GM21825 (cell line): ENCODE measurements around the gene REV1.
"Not testable (repeated sequence)": the region's sequence is repeated elsewhere in the genome, so short reads cannot be mapped to it uniquely, and the experiment has no call there.

ENCODE experiments used
- ATAC-seq: cut with Tn5 transposase; IDR thresholded peaks from one replicate; pipeline ENCODE4 v1.9.1; 2021; ENCODE audit warnings: mild to moderate bottlenecking, moderate library complexity; ENCODE audit not compliant: unreplicated experiment

The REV1 gene

DNA sequence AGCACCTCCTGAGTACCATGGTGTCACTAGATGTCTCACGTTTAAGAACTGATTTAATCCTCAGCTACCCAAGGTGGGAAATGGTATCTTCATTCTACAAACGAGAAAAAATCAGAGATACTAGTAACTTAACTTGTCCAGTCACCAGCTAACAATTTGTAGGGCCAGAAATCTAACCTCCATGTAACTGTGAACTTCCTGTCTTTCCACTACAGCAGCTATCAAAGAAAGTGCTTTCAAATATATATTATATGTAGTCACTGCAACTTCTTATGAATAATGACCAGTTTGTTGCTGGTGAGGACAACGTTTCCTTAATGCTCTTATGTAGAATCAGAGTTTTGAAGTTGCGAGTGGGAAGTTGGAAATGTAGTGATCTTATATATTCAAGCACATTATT, 1.9 kb downstream of the REV1 start:
- no peak for ATAC-seq

DNA sequence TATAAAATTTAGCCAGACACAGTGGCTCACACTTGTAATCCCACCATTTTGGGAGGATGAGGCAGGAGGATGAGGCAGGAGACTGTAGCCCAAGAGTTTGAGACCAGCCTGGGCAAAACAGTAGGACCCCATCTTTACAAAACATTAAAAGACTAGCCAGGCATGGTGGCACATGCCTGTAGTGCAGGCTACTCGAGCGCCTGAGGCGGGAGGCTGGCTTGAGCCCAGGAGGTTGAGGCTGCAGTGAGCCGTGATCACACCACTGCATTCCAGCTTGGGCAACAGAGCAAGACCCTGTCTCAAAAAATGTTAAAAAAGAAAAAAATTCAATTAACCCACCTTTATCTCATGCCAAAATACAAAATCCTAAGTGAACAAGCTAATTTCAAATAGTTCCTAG, 4.0 kb downstream of the REV1 start:
- no peak for ATAC-seq

DNA sequence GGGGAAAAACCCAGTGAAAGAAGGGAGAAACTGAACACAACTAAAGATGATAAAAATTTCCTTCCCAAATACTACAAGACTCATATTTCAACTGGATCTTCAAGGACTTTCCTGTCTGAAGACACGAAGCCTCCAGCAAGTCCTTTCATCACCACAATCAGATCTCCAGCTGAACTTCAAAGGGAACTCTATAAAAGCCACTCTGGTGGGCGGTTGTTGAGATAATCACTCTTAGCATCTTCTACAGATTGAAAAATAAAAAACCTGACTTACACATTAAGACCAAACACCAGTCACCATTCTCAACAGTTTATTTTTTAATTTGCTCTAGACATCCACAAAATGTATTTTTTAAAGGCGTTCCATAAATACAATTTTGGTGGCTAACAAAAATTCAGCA, 4.4 kb downstream of the REV1 start:
- ATAC-seq: no peak

DNA sequence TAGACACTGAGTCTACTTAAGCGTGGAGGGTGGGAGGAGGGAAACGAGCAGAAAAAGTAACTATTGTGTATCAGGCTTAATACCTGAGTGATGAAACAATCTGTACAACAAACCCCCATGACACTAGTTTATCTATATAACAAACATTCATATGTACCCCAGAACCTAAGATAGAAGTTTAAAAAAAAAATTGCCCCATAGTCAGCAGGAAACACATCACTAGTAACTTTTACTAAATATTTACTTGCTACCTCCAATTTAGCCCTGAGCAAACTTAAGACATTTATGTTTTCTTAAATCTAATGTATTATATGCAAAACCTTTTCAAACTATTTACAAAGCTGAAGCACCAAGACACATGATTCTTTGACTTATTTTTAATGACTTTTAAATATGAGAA, 5.6 kb downstream of the REV1 start:
- ATAC-seq: no peak

DNA sequence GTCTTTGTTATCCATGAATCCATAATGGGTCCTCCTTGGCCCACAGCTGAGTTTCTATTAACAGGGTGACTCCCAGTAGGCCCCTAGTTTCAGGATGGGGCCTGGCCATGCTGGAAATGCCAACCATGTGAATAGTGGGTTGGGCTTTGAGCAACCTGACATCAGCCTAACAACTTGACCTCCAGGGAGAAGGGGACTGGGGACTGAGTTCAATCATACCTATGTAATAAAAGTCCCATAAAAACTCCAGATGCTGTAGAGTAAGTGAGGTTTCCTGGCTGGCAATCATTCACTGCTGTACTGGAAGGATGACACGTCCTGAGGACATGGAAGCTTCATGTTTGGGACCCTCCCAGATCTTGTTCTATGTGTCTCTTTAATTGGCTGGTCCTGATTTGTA, 7.9 kb downstream of the REV1 start:
- ATAC-seq: no peak

DNA sequence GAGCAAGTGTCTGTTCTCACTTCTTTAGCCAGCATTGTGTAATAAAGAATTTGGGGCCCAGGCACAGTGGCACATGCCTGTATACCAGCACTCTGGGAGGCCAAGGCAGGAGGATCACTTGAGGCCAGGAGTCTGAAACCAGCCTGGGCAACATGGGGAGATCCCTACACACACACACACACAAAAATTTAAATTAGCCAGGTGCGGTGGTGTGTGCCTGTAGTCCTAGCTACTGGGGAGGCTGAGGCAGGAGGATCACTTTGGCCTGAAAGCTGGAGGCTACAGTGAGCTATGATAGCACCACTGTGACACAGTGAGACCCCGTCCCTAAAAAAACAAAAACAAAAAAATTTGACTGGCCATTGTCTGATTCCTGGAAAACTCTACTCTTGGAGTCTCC, 8.3 kb downstream of the REV1 start:
- ATAC-seq: no peak

DNA sequence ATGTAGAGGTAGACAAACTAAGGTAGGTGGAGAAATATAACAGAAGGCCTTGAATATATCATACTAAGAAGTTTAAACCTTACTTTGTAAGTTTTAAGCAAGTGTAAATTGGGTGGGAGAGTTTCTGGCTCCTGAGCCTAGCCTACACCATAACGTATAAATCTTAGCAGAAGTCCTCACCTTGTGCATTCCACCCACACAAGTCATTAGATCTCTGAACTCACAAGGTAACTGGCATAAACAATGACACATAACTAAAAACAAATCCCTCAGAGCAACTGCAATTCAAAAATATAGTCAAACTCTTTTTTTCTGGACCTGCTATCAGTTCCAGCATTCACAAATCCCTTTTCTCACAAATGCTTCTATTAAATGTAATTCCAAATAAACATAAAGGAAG, 9.4 kb downstream of the REV1 start:
- no peak for ATAC-seq

DNA sequence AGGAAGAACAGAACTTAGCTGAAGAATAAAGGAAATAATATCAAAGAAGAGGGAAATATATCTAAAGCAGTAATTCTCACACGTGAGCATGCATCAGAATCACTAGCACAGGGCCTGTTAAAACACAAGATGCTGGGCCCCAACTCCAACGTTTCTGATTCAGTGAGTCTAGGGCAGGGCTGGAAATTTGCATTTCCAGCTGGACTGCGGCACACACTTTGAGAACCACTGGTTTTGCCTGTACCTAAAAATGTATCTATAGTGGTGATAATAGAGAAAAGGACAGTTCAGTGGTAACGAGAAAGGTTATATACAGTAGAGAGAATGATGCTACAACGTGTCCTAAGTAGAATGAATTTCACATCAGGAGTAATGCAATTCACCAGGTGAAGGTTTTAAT, 11.2 kb downstream of the REV1 start:
- ATAC-seq: no peak

DNA sequence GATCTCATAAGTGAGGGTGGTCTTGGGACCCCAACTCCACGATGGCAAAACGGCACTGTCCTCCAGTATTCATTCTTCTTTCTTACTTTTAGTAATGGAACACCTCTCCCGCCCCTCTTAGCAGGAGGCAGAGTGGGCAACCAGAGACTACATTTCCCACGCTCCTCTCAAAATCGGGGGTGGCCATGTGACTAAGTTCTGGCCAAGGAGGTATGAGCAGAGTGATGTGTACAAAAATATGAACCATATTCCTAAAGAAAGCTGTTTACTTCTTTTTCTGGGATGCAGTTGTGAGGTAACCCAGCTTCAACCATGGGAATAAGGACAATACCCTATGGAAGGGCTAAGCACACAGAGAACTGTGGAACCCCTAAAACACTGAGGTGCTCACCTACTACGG, 12.8 kb downstream of the REV1 start:
- ATAC-seq: no peak

DNA sequence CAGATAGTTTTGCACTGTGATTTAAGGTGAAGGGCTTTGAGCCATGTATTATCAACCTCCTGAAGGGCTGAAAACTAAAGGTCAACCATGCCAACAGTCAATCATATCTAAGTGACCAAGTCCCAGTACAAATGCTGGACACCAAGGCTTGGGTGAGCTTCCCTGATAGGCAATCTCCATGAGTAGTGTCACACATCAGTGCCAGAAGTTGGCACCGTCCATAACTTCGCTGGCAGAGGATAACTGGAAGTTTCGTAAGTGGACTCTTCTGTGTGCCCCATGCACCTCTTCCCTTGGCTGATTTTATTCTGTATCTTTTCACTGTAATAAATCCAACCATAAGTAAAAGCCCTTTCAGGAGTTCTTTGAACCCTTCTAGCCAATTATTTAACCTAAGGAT, 13.2 kb downstream of the REV1 start:
- no peak for ATAC-seq

DNA sequence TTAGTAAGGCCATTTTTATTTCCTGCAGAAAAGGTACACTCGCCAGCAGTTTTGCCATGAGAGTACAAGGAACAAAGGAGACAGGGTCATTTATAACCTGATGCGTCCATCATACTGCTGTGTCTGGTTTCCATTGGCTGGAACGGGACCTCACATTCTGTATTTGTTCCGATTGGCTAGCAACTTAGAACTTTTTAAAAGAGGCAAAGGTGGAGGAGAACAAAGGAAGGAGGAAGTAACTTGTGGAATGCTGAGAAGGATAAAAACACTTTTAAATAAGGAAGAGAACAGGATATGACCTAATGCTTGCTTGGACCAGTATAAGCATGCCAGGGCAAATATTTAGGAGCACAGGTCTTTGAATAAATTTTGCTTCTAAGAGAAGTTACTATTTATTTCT, 14.7 kb downstream of the REV1 start:
- ATAC-seq: not testable (repeated sequence)

DNA sequence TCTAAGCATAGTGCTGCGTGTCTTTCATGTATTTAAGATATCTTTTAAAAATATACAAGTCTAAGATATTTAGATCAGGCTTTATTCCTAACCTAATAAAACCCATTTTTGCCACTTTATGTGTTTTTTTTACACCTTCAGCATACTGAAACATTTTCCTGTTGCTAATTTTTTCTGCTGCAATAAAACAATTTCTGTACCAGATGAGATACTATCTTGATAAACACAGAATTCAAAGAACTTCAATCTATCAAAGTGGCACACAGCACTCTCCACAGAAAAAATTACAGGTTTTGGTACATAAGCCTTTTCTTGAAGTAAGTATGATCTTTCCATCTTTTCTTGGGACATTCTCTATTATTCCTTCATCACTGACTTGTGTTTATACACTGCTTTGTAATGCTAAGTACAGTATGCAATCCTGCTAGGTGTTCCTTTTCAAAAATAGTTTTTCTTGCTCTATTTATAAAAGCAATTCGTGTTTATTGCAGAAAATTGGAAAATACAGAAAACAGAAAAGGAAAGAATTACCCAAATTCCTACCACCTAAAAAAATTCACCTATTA, 16.2 kb downstream of the REV1 start:
- ATAC-seq: no peak

DNA sequence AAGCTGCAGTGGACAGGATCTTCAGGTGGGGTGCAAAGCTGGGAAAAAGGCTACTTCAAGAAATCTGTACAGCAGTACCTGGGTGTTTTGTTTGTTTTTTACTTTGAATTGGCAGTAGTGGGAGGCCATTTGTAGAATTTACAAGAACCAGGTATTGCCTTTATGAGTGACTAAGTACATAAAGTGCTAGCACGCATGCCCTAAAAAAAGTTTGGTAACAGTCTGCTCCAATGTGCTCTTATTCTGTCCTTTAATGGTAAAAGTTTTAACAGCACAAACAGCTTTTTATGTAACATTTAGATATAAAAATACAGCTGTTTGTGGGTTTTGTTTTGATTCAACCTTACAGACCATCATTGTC, 17.2 kb downstream of the REV1 start:
- no peak for ATAC-seq

DNA sequence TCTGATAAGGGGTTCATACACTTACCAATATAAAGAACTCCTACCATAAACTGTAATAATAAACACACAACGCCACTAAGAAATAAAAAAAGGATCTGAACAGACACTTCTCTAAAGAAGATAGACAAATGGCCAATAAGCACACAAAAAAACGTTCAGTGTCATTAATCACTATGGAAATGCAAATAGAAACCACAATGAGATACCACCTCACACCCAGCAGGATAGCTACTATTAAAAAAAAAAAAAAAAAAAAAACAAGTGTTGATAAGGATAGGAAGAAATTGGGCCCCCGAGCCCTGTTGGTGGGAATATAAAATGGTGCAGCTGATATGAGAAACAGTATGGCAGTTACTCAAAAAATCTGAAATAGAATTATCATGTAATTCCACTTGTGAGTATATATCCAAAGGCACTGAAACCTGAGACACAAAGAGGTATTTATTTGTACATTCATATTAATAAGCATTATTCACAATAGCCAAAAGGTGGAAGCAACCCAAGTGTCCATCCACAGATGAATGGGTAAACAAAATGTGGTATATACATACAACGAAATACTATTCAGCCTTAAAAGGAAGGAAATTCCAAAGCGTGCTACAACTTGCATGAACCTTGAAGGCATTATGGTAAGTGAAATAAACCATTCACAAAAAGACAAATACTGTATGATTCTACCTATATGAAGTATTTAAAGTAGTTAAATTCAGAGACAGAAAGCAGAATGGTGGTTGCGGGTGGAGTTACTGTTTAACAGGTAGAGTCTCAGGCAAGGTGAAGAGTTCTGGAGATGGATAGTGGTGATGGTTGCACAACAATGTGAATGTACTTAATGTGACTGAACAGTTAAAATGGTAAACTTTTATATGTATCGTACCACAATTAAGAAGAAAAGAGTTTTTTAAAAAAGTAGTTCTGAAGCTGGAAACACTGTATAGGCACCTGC, 17.9 kb downstream of the REV1 start:
- ATAC-seq: no peak

DNA sequence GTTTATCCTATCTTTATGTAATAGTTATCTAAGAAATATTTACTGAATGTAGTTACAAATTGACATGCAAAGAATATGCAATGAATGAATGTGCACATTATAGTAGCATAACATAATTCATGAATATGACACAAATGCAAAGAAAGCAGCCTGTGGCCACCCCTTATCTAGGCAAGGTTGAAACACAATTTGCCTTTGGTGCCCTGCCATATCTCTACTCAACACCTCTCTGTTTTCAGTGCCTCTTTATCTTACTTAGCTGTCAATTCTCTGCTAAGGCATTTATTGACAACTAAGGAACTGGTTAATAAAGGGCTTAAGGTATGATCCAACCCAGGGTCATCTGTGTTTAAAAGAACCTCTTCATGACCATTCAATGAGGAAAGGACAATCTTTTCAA, 18.9 kb downstream of the REV1 start:
- ATAC-seq: no peak

DNA sequence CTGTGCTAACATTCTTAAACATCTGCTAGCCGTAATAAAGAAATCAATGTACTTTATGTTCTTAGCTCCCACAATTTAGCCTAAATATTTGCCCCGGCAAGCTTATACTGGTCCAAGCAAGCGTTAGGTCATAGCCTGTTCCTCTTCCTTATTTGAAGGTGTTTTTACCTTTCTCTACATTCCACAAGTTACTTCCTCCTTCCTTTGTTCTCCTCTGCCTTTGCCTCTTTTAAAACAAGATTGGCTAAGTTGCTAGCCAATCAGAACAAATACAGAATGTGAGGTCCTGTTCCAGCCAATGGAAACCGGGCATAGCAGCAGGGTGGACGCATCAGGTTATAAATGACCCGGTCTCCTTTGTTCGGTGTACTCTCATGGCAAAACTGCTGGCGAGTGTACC, 19.4 kb downstream of the REV1 start:
- not testable (repeated sequence) for ATAC-seq

DNA sequence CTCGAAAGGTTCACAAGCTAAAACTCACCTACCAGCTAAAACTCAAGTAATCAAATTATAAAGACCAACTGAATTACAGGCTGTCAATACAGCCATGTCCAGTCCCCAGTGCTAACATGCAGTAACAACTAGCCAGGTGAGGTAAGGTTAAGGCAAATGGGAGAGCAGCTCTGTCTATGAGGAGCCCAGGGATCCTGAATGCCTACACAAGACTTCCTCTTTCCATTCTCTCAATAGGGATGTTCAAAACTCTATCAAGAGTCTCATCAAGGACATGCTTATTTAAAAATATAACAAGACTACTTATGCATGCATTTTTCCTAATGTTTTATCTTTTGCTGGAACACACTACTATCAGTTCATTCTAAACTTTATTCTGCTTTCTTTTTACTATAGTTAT, 20.4 kb downstream of the REV1 start:
- ATAC-seq: no peak

DNA sequence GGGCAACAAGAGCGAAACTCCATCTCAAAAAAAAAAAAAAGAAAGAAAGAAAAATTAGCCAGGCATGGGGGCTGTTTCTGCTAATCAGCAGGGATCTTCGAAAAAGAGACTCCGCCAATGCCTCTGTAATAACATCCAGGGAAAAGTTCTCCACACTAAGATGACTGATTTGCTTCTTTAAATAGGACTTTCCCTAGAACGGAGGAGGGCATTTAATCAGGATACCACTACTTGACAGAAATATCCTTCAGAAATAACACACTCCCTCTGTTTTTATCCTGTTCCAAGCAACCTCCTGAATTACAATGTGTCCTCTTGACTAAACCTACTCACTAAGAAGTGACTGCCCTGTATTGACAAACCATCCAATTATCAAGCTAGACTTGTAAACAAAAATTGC, 21.7 kb downstream of the REV1 start:
- no peak for ATAC-seq

DNA sequence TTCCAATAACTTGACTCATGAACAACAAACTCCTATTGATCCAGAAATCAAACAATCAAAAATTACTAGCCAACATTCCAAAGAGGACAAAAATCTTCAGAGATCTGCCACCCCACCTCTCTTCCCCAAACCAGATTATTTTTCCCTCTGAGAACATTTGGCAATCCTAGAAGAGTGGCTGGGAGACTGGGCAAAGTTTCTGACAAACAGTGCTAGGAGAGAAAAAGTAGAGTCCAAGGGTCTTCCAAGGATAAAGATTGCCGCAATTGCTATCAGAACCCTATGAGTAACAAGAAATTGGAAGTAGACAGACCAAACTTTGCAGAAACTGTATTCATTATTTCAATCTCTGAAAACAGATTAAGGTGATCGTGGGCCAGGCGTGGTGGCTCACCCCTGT, 22.4 kb downstream of the REV1 start:
- ATAC-seq: no peak

DNA sequence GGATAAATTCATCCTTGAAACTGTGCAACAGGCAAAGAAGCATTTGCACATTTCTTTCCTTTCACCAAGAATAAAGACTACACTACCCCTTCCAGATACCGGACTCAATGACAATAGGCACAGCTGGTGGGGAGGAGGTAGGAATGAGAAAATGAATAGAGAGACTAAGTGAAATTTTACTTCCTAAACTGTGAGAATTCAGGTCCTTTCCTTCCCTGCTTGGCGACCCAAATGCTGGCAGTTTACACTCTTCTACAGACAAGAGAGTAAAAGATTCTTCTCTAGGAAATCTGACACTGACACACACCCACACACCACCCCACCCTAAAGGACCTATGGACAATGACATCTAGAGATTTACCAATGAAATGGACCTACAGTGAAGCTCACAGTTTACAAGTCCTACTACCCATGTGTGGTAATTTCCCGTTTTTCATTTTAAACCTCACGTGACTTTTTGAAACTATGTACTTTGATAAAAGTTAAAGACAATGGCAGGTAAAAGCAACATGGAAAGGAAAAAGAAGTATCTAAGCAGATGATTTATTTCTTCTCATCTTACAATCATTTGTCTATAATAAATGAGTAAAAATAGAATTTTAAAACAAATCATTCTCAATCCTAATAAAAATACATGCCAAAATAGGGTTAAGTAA, 27.9 kb downstream of the REV1 start:
- ATAC-seq: no peak

DNA sequence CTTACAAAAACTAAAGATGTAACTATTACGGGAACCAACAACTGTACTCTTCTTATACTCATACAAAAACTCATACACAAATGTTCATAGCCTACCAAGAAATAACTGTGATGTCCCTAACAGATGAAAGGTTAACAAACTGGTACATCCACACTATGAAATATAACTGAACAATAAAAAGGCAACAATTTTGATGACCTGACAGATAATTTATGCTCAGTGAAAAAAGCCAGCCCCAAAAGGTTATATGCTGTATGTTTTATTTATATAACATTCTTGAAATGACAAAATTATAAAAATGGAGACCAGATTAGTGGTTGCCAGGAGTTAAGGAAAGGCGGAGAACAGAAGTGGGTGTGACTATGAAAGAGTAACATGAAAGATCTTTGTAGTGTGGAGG, 31.3 kb downstream of the REV1 start:
- ATAC-seq: no peak

DNA sequence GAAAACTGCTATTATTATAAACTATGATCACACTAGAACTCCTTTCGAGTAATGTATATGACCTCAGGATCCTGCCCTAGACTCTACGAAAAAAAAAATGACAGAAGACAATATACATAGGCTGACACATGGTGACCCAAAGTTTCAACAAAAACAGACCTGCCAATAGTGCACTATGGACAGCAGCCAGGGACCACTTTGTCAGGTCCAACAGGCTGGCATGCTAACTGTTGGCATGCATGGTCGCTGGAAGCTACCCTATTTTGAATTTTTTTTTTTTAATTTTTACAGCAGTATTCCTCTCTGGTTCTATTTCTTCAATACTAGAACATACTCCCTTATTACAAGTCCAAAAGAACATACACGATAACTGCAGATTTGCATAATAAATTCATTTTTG, 38.1 kb downstream of the REV1 start:
- ATAC-seq: no peak
